OCI-LY7 (cell line): ENCODE measurements around the gene PM20D1. TPM values are rescaled to one million over a fixed set of nuclear protein-coding genes. Genes with fewer than 3 reads are reported as not detected.

Experiments
- BruUV-seq: library from RNA; stranded (reverse); fragments of 400-500 nt; replicated peaks from 2 replicates; lab custom pipeline; 2021; lab: Mats Ljungman, UMichigan
- CTCF ChIA-PET: fragments of 300-600 bp; sonication (Branson Sonifier 250); formaldehyde crosslinking; loops from one replicate; lab custom pipeline; 2022; ENCODE audit warnings: antibody characterized with exemption; ENCODE audit not compliant: unreplicated experiment; lab: Charles Lee
- POLR2A ChIA-PET: fragments of 300-600 bp; sonication (Branson Sonifier 250); formaldehyde crosslinking; loops from one replicate; lab custom pipeline; 2022; ENCODE audit warnings: antibody characterized with exemption; lab: Charles Lee
- DNase-seq: peaks from one replicate; pipeline ENCODE4 v3.0.0-alpha.2; 2015; ENCODE audit warnings: low spot score
- H2AFZ ChIP-seq: fragments of 200-600 bp; sonication (generic), shearing (Covaris generic); 2 replicates; pipeline ENCODE4 v1.6.1; 2014; ENCODE audit warnings: mild to moderate bottlenecking, antibody characterized with exemption, low read length, moderate library complexity
- H3K27ac ChIP-seq: fragments of 200-600 bp; sonication (generic); 2 replicates; pipeline ENCODE4 v1.5.1; 2014; ENCODE audit warnings: mixed run types, low read depth, mild to moderate bottlenecking, moderate library complexity, low read length, inconsistent platforms; ENCODE audit not compliant: poor library complexity, severe bottlenecking
- H3K36me3 ChIP-seq: fragments of 200-600 bp; sonication (generic); 2 replicates; pipeline ENCODE4 v1.6.1; 2014; ENCODE audit warnings: mild to moderate bottlenecking, antibody characterized with exemption, low read length, moderate library complexity, mixed read lengths; ENCODE audit not compliant: insufficient read depth
- H3K4me1 ChIP-seq: fragments of 200-600 bp; sonication (generic); 2 replicates; pipeline ENCODE4 v1.5.1; 2014; ENCODE audit warnings: mild to moderate bottlenecking, low read length; ENCODE audit not compliant: insufficient read depth, poor library complexity, severe bottlenecking
- H3K4me2 ChIP-seq: fragments of 200-600 bp; sonication (generic); 2 replicates; pipeline ENCODE4 v1.6.1; 2014; ENCODE audit warnings: mild to moderate bottlenecking, low read length
- H3K4me3 ChIP-seq: fragments of 200-600 bp; sonication (generic); 2 replicates; pipeline ENCODE4 v1.5.1; 2014; ENCODE audit warnings: mild to moderate bottlenecking, low read depth, low read length; ENCODE audit not compliant: poor library complexity, severe bottlenecking
- H3K79me2 ChIP-seq: fragments of 200-600 bp; sonication (generic); 2 replicates; pipeline ENCODE4 v1.6.1; 2016; ENCODE audit warnings: low read depth, mild to moderate bottlenecking, low read length, moderate library complexity, mixed read lengths; ENCODE audit not compliant: insufficient read depth
- H3K9me2 ChIP-seq: fragments of 200-600 bp; sonication (generic); 2 replicates; pipeline ENCODE4 v1.6.1; 2016; ENCODE audit warnings: mild to moderate bottlenecking, low read length, mixed read lengths; ENCODE audit not compliant: insufficient read depth
- H3K9me3 ChIP-seq: fragments of 200-600 bp; sonication (generic); 2 replicates; pipeline ENCODE4 v1.6.1; 2014; ENCODE audit warnings: mild to moderate bottlenecking, mixed run types, low read length, mixed read lengths
- H4K20me1 ChIP-seq: fragments of 200-600 bp; sonication (generic); 2 replicates; pipeline ENCODE4 v1.6.1; 2014; ENCODE audit warnings: mild to moderate bottlenecking, antibody characterized with exemption, low read length, moderate library complexity, mixed read lengths; ENCODE audit not compliant: insufficient read depth
- EZH2phosphoT487 ChIP-seq: fragments of 200-600 bp; sonication (generic); IDR thresholded peaks from 2 replicates; pipeline ENCODE4 v1.6.1; 2018; ENCODE audit warnings: low read depth, borderline replicate concordance, mild to moderate bottlenecking, mixed run types, antibody characterized with exemption, low read length, moderate library complexity, mixed read lengths
- intact Hi-C: fragments of 100-400 bp; cut with micrococcal nuclease; formaldehyde crosslinking; loops from one replicate; pipeline ENCODE4 v1.10.0; 2022; ENCODE audit not compliant: unreplicated experiment
- total RNA-seq, 2 experiments: library from RNA; depleted of rRNA in 1 of 2; stranded (reverse); fragments of >200 nt in 1 of 2; shearing (Covaris generic) in 1 of 2; gene quantifications; 2 replicates each; pipeline ENCODE4 v1.2.3, GENCODE V29; 2014 to 2022
- TF ChIP-seq, protein P1 (sequence below): fragments of 200-600 bp; sonication (generic); conservative IDR thresholded peaks from 2 replicates; pipeline ENCODE4 v1.5.1; 2014; ENCODE audit warnings: mild to moderate bottlenecking, antibody characterized with exemption, low read length, moderate library complexity, mixed read lengths

PM20D1 gene
- total RNA-seq, 2 experiments from 2014 or later, result not detected

DNA sequence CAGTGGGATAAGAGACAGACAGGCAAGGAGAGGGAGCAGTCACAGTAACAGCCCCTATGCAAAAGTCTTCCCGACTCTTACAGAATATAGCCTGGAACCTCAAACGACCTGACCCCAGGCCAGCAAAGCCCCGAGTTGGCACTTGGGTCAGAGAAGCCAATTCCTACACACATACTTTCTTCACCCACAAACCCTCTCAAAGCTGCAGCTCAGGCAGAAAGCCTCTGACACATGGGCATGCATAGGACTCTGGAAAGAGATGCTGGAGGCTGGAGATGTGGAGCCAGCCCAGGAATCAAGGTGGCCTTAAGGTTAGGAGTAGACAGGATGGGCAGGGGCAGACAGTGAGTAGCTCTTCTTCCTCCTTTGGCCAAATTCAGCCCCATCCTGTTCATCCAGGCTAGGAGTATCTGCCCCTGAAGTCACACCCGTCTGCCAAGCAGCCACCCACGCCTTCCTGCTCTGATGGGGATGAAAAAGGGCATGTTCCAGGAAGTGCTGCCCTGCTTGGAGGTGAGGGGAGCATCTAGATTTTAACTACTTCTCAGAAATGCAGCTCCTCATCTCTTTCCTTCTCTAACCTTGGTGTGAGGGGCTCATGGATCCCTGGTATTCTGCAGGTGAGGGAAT is 44.7 kb downstream of the PM20D1 start:
- Histone ChIP-seq H3K79me2 (no peaks in the 10 kb centered on the region), H4K20me1 (no peaks in the 10 kb centered on the region), H3K27ac (no peak overlapping the region), H3K4me3 (no peak overlapping the region), H3K4me1 (no peaks in the 10 kb centered on the region), H3K36me3 (no peaks in the 10 kb centered on the region), H2AFZ (no peak overlapping the region), H3K9me2 (no peaks in the 10 kb centered on the region), H3K9me3 (no peaks in the 10 kb centered on the region), H3K4me2 (no peak overlapping the region)
- DNase-seq, result no peak
- intact Hi-C loops, result no loop called here
- TF ChIP-seq EZH2phosphoT487, result no peak
- TF ChIP-seq, protein P1, sequence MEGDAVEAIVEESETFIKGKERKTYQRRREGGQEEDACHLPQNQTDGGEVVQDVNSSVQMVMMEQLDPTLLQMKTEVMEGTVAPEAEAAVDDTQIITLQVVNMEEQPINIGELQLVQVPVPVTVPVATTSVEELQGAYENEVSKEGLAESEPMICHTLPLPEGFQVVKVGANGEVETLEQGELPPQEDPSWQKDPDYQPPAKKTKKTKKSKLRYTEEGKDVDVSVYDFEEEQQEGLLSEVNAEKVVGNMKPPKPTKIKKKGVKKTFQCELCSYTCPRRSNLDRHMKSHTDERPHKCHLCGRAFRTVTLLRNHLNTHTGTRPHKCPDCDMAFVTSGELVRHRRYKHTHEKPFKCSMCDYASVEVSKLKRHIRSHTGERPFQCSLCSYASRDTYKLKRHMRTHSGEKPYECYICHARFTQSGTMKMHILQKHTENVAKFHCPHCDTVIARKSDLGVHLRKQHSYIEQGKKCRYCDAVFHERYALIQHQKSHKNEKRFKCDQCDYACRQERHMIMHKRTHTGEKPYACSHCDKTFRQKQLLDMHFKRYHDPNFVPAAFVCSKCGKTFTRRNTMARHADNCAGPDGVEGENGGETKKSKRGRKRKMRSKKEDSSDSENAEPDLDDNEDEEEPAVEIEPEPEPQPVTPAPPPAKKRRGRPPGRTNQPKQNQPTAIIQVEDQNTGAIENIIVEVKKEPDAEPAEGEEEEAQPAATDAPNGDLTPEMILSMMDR, result no peak
- ChIA-PET CTCF (interaction anchor here (1.1 kb wide), 1 partner anchor 172 kb away, joined by 3 read pairs; no protein-coding TSS in a partner anchor), POLR2A (no interaction called here)
- BruUV-seq, result no TSS peak

DNA sequence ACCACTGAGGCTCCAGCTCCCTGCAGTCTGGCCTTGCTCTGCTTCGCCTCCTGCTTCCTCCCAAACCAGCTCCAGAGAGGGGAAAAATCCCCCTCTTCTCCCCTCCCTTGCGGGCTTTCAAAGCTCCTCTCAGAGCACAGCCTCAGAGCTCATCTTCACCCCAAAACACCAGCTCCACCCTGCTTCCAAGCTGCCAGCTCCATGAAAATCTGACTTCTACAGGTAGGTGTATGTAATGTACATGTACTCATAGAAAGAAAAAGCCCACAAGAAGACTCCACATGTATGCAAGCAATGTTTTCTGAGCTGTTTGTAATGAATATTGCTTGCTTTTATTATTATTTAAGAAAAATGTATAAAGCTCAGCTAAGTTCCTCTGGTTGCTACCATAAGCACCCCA is 45.3 kb downstream of the PM20D1 start:
- Histone ChIP-seq H3K27ac (no peak overlapping the region), H4K20me1 (no peaks in the 10 kb centered on the region), H3K4me2 (no peak overlapping the region), H3K36me3 (no peaks in the 10 kb centered on the region), H3K9me3 (no peaks in the 10 kb centered on the region), H2AFZ (no peak overlapping the region), H3K79me2 (no peaks in the 10 kb centered on the region), H3K4me1 (no peaks in the 10 kb centered on the region), H3K9me2 (no peaks in the 10 kb centered on the region), H3K4me3 (no peak overlapping the region)
- BruUV-seq, result no TSS peak
- intact Hi-C loops, result no loop called here
- ChIA-PET CTCF (no interaction called here), POLR2A (no interaction called here)
- TF ChIP-seq EZH2phosphoT487, result no peak
- TF ChIP-seq, protein P1, result no peak
- DNase-seq, result no peak

DNA sequence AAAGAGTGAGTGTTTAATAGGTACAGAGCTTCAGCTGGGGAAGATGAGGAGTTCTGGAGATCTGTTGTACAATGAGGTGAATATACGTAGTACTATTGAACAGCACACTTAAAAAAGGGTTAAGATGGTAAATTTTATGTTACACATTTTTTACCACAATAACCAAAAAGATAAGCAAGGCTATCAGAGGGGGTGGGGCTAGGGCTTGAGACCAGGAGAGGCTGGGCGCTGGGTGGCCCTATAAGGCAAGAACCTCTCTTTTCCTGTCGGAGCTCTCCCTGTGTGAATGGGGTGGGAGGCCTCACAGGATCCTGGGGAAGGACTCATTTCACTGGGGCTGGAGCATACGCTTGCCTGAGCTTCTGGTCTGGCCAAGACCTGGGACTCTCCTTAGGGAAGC is 45.9 kb downstream of the PM20D1 start:
- H3K4me2 ChIP-seq, result no peak overlapping the region
- no peaks in the 10 kb centered on the region for H3K4me1 ChIP-seq
- no peaks in the 10 kb centered on the region for H3K9me2 ChIP-seq
- H2AFZ ChIP-seq, result no peak overlapping the region
- no peak overlapping the region for H3K27ac ChIP-seq
- no TSS peak for BruUV-seq
- intact Hi-C loops, result no loop called here
- POLR2A ChIA-PET, result no interaction called here
- no peaks in the 10 kb centered on the region for H3K79me2 ChIP-seq
- H3K9me3 ChIP-seq, result no peaks in the 10 kb centered on the region
- no peak overlapping the region for H3K4me3 ChIP-seq
- no peaks in the 10 kb centered on the region for H3K36me3 ChIP-seq
- TF ChIP-seq EZH2phosphoT487, result no peak
- TF ChIP-seq, protein P1, result no peak
- no peaks in the 10 kb centered on the region for H4K20me1 ChIP-seq
- no peak for DNase-seq
- CTCF ChIA-PET, result no interaction called here
